Endometrial microvascular endothelial cells (primary cell): ENCODE results near the gene HOXA6. TPM values are rescaled to one million over a fixed set of nuclear protein-coding genes. Genes with fewer than 3 reads are reported as not detected.

Experiments used
- in situ Hi-C: cut with HindIII; loops from 2 replicates; pipeline ENCODE4 v1.10.0; 2017; ENCODE audit warnings: low sequenced_read_pairs, low pct_unique_long_range_greater_than_20kb; ENCODE audit errors: inconsistent ontology term
- total RNA-seq: library from RNA; depleted of rRNA; stranded (reverse); fragments of >200 nt; gene quantifications from one replicate; pipeline ENCODE4 v1.2.3, GENCODE V29; 2015; ENCODE audit errors: inconsistent ontology term

The HOXA6 gene
- total RNA-seq, 1 donor from 2014 or later: 6.0 TPM

DNA sequence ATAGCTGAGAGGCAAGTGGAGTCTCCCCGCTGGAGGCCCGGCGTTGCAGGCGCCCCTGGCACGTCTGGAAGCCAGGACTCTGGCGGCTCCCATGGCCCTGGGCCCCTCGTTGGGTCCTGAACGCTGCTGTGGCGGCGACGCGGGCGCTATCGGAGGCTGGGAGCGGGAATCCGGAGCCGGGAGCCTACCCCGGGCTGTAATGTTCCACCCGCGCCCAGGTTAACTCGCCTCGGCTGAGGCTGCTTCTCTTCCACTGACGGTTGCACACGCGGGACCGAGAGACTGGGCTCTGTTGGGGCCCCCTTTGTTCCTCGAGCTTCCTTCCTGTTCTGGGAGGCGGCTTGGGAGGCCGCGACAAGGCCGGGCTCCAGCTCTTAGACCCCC, 2.8 kb downstream of the HOXA6 start:
- in situ Hi-C loops: no loop called here

DNA sequence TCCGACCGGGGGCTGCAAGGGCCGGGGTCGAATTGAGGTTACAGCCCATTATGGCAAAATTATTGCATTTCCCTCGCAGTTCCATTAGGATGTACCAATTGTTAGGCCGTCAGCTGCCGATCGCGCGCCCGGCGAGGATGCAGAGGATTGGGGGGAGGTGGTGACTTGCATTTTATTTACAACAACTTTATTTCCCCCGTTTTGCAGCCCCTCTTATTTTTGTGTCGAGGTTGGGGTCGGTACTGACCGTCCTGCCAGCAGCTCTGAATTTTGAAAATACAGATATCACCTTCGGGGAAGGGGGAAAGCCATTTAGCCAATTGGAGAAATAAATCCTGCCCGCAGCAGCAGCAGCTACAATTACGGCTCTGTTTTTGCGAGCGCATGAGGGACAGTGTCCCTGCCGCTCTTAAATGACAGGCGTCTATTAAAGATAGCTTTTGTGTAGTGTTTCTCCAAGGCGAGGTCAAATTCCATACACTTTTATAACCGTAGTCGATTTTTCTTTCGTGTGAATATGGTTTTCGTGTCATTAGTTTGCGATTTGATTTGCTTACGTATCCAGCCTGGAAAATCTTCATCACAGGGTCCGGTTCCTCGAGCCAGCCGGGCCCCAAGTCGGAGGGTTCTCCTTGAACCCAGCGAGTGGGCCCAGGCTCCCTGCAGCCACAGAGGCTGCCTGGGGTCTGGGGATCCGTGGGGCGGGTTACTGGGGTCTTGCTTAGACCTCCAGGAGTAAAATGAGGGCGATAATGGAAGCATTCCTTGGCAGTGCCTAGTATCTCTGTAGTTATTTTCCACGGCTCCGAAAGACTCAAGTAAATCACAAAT, 3.4 kb downstream of the HOXA6 start:
- in situ Hi-C loops: no loop called here

DNA sequence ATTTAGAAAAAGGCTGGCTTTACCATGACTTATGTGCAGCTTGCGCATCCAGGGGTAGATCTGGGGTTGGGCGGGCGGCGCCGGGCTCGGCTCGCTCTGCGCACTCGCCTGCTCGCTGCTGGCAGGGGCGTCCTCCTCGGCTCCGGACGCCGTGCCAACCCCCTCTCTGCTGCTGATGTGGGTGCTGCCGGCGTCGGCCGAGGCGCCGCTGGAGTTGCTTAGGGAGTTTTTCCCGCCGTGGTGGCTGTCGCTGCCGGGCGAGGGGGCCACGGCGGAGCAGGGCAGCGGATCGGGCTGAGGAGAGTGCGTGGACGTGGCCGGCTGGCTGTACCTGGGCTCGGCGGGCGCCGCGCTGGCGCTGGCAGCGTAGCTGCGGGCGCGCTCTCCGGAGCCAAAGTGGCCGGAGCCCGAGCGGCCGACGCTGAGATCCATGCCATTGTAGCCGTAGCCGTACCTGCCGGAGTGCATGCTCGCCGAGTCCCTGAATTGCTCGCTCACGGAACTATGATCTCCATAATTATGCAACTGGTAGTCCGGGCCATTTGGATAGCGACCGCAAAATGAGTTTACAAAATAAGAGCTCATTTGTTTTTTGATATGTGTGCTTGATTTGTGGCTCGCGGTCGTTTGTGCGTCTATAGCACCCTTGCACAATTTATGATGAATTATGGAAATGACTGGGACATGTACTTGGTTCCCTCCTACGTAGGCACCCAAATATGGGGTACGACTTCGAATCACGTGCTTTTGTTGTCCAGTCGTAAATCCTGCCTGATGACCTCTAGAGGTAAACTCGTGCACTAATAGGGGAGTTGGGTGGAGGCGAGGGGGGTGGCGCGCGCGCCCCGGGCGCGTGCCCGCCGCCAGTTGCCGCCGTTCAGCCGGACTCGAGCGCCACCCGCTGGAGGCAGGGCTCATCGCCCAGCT, 4.3 kb downstream of the HOXA6 start, which contains the start of gene HOXA5:
Gene HOXA5 (minus strand): TSS at position 659 of the 927 bp plus-strand sequence. CDS start 74 bp downstream, at position 585.
- in situ Hi-C loops: no loop called here

DNA sequence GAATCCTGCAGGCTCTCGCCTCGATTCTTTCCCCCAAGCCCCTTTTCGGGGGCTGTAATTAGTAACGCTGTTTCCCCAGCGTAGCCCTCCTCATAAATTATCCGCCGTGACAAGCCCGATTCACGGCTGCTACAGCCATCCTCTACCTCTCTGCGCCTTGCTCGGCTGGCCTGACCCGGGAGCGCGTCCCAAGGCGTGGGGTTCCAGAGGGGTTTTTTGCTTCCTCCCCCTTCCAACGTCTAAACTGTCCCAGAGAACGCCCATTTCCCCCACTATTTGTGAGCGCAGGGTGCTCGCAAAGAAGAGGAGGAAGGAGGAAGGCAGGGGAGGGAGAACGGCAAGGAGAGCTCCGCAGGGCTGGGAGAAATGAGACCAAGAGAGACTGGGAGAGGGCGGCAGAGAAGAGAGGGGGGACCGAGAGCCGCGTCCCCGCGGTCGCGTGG, 5.0 kb downstream of the HOXA6 start:
- in situ Hi-C loops: no loop called here

DNA sequence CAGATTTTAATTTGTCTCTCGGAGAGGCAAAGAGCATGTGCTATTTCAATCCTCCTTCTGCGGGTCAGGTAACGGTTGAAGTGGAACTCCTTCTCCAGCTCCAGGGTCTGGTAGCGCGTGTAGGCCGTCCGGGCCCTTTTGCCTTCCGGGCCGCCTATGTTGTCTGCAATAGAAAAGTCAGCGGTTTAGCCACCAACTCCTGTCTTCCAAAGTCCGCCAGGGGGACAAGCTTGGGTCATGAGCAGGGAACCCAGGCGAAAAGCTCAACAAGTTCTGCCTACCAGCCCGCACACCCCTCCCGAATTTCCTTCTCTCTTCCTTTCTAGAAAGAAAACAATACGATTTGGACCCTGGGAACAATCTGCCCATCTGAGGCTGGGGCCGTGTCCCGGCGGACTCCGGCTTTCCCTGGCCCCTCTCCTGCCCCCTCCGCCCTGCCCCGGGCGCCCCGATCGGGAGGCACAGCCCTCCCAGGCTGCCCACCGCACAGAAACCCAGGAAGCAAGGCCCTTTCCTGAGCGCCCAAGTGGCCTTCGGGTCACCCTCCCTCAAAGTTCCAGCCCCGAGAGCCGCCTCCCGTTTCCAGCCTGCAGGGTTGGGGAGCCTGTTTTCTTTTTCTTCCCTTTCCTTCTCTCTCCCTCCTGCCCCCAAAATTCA, 5.5 kb downstream of the HOXA6 start:
- in situ Hi-C loops: no loop called here

- in situ Hi-C loops: no loop called here
Measured at GRCh38 chr7:27141137-27141922, 6.2 kb downstream of the HOXA6 start.

- in situ Hi-C loops: no loop called here
Measured at GRCh38 chr7:27140126-27140857, 7.3 kb downstream of the HOXA6 start.

- in situ Hi-C loops: no loop called here
Measured at GRCh38 chr7:27139334-27140125, 8.0 kb downstream of the HOXA6 start.

DNA sequence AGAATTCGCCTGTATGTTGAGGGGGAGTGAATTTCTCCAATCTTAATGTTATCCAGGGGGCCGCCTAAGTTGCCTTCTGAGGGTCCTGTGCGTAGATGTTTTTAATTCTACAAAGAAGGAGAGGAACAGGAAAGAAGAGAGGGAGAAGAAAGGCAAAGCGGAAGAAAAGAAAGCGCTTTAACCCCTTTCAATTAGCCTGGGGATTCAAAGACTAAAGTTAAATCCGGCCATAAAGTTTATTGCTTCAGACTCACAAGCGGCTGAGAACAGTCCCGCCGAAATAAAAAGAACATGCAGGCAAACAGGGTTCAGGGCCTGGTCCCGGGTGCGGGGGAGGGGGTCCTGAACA, 8.6 kb downstream of the HOXA6 start:
- in situ Hi-C loops: no loop called here

DNA sequence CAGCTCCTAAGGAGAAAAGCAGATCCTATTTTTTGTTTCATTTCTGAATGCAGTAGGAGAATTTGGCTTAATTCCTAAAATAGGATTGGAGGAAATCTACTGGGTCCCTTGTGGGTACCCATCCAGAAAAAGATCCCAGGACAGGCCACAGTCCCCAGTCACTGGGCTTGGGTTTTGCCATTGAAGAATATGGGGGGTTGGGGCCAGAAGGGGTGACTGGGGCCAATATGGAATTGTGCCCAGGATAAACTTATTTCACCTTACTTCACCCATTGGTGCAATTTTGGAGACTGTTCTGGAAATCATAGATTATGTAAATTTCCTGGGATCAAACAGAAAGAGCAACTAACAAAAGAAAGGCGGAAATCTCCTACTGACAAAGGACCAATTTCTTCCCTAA, 9.1 kb downstream of the HOXA6 start:
- in situ Hi-C loops: no loop called here

GRCh38 chr7:27137640-27138315, 9.8 kb downstream of the HOXA6 start:
- in situ Hi-C loops: no loop called here

DNA sequence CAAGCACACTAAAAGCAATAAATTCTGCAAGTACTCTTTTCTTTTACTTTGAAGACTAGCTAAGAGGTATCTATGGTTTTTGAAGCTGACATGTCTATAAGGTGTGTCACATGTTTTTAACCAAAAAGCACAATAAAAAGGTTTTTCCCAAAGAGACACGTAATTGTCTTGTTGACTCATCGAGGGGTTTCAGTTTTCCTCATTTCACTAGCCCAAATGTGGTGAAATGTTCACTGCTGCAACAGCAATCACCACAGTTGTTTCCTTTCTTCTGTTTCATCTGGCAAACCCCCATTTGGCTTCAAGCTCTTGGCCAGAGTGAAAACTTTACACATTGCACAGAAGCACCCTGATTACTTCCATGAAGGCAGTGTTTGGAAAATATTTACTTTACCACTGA, 13.2 kb downstream of the HOXA6 start:
- in situ Hi-C loops: no loop called here

DNA sequence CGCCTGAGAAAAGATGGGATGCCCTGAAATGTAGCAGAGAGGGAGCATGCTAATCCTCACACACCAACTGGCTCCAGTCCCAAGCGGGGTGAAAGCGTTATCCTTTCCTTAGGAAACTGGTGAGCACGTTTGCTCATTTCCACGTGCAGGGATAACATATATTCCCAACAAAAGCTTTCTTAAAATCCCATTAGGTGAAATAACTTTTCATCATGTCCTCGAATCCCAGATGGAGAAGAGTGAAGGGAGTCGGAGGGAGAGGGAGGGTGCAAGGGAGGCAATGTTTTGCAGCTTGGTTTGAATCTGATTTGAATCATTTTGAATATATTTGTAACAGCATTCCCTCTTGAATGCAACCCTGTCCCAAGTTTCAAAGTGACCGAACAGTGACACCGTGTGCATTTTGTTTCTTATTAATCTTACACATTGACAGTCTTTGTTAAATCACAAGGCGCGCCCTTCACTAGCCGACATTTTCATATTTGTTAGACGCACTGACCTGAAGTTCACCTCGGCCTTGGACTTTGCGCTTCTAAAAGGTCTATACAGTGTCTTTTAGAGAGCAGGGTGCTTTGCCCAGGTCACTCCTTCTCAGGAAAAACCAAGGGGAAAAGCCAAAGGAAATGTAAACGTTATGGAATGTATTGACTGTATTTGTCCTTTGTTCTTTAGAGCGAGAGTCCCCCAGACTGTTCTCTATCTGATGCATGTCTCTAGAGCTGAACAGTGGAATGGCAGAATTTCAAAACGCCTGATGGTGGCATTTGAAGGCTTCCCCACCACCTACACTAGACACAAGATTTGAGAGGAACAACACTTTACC, 14.0 kb downstream of the HOXA6 start:
- in situ Hi-C loops: no loop called here

GRCh38 chr7:27132978-27133377, 14.6 kb downstream of the HOXA6 start:
- in situ Hi-C loops: no loop called here

GRCh38 chr7:27132214-27132613, 15.4 kb downstream of the HOXA6 start:
- in situ Hi-C loops: no loop called here

DNA sequence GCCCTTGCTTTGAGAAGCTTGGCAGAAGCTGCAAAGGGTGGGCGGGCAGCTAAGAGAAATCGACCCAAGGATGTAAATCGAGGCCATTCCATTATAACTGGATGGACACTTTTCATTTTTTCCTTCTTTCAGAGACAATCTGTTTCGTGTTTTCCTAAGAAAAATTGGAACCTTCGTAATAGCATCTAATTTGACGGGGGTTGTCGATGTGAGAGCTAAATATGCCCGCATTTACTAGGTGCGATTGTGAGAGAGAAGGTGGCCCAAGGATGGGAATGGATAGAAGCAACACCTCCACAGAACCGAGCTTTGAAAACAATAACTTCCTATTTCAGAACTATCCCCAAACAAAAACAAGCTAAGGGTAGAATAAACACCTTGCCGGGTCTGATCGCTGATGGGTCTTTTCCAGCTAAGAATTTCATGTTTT, 16.2 kb downstream of the HOXA6 start:
- in situ Hi-C loops: no loop called here
